GM12801 (cell line): Measurements from ENCODE around the gene TAS1R2.

ENCODE experiments used
- CTCF ChIP-seq: IDR thresholded peaks from one replicate; pipeline ENCODE4 v1.5.1; 2011; ENCODE audit warnings: control low read depth; ENCODE audit not compliant: insufficient read length; ENCODE audit errors: extremely low read depth

Gene TAS1R2

DNA sequence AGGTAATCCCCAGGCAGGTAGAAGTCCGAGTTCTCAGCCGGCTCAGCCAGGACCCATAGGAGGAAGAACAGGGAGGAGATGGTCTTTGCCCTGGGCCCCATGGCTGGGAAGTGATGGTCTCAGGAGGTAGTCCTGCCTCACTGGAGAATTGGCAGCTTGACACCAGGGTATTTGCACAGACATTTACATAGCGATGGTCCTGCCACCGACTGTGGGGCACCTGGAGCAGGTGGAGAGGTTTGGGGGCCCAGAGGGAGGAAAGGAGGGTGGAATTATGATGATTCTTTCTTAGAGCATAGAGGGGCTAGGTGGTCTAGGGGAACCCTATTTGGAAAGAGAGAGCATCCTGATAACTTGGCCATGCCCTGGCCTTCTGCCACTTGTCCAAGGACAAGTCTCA is at the start of gene TAS1R2:
TAS1R2 (minus strand) TSS at position 101 of the 400 bp plus-strand sequence; CDS start at position 101, 0 bp downstream.
- TF ChIP-seq CTCF: no peak

- no peak for TF ChIP-seq CTCF
Measured at GRCh38 chr1:18907917-18908845, 48.7 kb upstream of the TAS1R2 start.

DNA sequence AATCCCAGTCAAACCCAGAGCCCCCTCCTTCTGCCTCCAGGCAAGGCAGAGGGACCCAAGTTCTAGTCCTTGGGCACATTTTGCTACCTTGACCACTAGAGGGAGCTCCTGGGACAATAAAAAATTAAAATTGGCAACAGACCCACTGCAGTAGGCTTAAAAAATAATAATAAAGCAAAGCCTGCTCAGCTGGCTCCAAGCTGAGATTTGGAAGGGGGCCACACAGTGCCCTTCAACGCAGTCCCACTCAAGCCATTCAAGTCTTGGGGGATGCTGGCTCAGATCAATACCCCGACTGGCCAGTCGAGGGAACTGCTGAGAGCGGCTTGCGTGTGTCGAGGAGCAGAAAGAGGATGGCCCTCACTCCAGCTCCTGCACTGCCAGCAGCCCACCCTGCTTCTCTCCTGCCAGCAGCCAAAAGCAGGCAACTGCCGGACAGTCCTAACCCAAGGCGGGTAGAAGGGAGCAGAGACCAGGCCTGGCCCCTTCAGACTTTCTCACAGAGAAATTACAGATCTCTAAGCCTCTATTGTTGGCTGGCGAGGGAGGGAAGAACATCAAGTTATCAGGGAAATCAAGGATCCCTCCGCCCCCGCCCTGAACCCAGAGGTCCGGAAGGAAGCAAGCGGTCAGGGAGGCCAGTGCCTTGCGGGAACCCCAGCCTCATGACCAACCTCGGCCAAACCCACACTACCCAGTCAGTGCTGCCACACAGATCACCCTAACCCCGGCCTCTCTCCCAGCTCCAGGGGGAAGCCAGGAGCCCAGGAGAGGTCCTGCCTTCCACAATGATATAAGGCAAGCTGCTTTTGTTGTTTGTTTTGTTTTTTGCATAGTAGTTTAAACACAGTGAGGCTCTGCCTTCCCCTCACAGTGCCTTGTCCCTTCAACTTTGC is 47.8 kb upstream of the TAS1R2 start:
- TF ChIP-seq CTCF: no peak

DNA sequence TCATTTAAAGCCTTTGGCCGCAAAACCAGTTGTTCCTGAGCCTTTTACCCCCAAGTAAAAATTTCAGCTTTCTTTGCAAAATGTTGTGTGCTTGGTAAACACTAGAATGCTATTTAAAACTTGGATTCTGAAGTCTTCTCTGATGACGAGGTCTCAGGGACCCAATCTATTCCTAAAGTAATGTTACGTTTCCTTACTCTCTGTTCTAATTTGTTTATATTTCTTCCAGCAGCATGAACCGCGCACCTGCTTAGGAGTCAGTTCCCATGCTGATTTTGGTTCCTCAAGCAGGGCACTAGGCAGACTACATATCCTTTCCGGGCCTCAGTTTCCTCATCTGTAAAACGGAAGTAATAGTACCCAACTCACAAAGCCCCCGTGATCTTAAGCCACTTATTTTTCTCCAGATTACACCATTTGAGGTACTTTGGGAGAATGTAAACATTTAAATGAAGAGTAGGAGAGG is 43.9 kb upstream of the TAS1R2 start:
- TF ChIP-seq CTCF: no peak

DNA sequence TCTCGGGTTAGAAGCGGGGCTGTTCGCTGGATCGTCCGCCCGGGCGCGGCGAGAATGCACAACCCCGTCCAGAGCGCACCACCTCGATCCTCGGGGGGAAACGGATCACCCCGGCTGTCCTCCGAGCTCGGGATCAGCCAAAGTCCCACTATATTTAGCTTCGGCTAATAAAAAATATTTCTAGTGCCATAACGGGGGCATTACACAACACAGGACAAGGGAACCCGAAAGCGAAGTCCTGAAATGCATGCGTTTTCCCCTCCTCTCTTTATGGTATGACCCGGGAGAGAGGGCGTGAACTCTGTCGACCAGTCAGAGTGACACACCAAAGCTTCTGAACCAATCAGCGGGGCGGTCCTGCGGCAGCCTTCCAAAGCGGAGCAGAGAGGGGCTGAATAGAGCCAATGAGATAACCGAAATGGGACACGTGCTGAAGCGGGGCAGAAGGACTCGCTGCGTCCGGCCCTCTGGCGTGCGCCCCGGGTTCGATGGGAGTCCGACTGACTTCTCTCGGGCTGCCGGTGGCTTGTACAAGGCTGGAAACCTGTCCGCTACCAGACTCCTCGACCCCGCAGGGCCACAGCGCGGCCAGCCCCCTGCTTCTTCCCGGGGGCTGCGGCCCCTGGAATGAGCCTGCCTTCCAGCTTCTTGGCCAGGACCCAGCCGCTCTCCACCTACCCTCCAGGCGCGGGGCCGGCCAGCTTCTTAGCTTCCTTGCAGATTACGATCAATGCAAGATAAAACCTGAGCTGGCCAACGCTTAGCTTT is 43.2 kb upstream of the TAS1R2 start, which contains the start of gene ALDH4A1:
ALDH4A1 (minus strand) TSS at position 33 of the 768 bp plus-strand sequence; CDS start at position 1, 32 bp downstream.
- TF ChIP-seq CTCF: no peak

DNA sequence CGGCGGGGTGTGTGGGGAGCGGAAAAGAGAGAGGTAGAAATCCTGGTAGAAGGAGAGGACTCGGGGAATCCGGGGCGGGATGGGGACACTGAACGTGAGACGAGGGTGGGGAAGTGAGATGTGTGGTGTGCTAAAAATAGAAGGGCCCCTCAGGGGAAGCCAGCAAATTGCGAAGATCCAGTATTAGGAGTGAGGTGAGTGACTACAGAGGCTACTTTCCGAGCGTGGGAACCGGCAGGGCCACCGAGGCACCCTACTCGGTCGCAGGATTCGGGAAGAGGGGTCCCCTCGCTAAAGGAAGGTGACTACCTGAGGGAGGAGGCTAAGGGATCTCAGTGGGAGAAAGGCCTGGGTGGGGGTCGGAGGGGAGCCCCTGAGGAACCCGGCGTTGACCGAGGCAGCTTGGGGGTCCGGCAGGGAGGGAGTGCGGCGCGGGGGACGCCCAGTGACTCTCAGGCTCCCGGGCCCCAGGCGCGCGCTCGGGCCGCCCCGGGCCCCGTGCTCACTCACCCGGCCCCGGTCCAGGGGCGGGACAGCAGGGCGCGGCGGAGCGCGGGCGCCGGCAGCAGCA is 42.6 kb upstream of the TAS1R2 start:
- TF ChIP-seq CTCF: no peak
